Measurements from ENCODE around the gene CKAP5. TPM values are rescaled to one million over a fixed set of nuclear protein-coding genes. Genes with fewer than 3 reads are reported as not detected.

CKAP5 gene
- total RNA-seq, 2 donors from 2014 or later = 34.7 to 37.1 TPM

- no peak for TF ChIP-seq CTCF (IDR thresholded peaks at IDR 0.05)
- Histone ChIP-seq H3K9me3 (no peaks in the 10 kb centered on the region), H3K27me3 (replicated peaks; ENCODE audit: insufficient read depth) (no peaks in the 10 kb centered on the region), H3K36me3 (peaks cover 54% of the 10 kb centered on the region), H3K27ac (no peak overlapping the region), H3K4me1 (ENCODE audit: control insufficient read depth in 1 of 2, low read depth in 2 of 2) (no peaks in the 10 kb centered on the region), H3K4me3 (no peak overlapping the region)
- no peak for ATAC-seq (ENCODE audit: insufficient number of reproducible peaks, low FRiP score, low read depth)
- DNase-seq (ENCODE audit: low spot score) = no peak
Measured at GRCh38 chr11:46761807-46762206, 84.3 kb downstream of the CKAP5 start.

DNA sequence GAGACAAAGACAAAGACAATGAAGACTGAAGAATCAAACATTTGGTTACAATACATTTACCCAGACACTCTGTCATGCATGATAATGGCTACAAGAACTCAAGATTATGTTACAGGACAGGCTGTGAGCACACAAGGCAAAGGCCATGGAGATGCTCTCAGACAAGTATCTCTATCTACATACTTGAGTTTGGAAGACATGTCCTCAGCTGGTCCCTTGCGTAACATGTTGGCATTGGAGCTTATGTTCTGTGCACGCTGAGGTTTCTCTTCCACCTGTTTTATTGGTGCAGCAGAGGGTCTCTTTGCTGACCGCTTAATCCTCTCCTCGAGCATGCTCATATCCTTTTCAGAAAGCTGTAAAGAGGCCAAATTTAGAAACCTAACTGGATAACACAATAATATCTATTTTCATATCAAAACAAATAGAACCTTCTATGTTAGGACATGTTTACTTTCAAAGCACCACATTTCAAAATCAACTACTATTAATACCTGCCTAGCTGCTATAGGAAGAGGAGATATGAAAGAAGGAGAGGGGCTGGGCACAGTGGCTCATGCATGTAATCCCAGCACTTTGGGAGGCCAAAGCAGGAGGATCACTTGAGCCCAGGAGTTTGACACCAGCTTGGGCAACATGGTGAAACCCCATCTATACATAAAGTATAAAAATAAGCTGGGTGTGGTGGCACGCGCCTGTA, 85.5 kb downstream of the CKAP5 start:
- DNase-seq (ENCODE audit: low spot score) (no peak), ATAC-seq (ENCODE audit: insufficient number of reproducible peaks, low FRiP score, low read depth) (no peak)
- no peak for TF ChIP-seq CTCF (IDR thresholded peaks at IDR 0.05)
- Histone ChIP-seq H3K4me1 (ENCODE audit: control insufficient read depth in 1 of 2, low read depth in 2 of 2) (no peaks in the 10 kb centered on the region), H3K36me3 (peaks cover 53% of the 10 kb centered on the region), H3K27ac (no peak overlapping the region), H3K4me3 (no peak overlapping the region), H3K9me3 (no peaks in the 10 kb centered on the region), H3K27me3 (replicated peaks; ENCODE audit: insufficient read depth) (no peaks in the 10 kb centered on the region)

GRCh38 chr11:46759196-46759595, 86.9 kb downstream of the CKAP5 start:
- Histone ChIP-seq H3K27me3 (replicated peaks; ENCODE audit: insufficient read depth) (no peaks in the 10 kb centered on the region), H3K27ac (no peak overlapping the region), H3K36me3 (peaks cover 58% of the 10 kb centered on the region), H3K4me1 (ENCODE audit: control insufficient read depth in 1 of 2, low read depth in 2 of 2) (no peaks in the 10 kb centered on the region), H3K9me3 (no peaks in the 10 kb centered on the region), H3K4me3 (no peak overlapping the region)
- ATAC-seq (ENCODE audit: insufficient number of reproducible peaks, low FRiP score, low read depth) (no peak), DNase-seq (ENCODE audit: low spot score) (no peak)
- TF ChIP-seq CTCF (IDR thresholded peaks at IDR 0.05) = no peak

- no peak overlapping the region for H3K27ac ChIP-seq
- no peak for ATAC-seq (ENCODE audit: insufficient number of reproducible peaks, low FRiP score, low read depth)
- TF ChIP-seq CTCF (IDR thresholded peaks at IDR 0.05) = no peak
- H3K27me3 ChIP-seq (replicated peaks; ENCODE audit: insufficient read depth) = no peaks in the 10 kb centered on the region
- H3K9me3 ChIP-seq = no peaks in the 10 kb centered on the region
- H3K36me3 ChIP-seq = peaks cover 57% of the 10 kb centered on the region
- no peak overlapping the region for H3K4me3 ChIP-seq
- no peaks in the 10 kb centered on the region for H3K4me1 ChIP-seq (ENCODE audit: control insufficient read depth in 1 of 2, low read depth in 2 of 2)
- no peak for DNase-seq (ENCODE audit: low spot score)
Measured at GRCh38 chr11:46755962-46756361, 90.1 kb downstream of the CKAP5 start.

- DNase-seq (ENCODE audit: low spot score) = no peak
- Histone ChIP-seq H3K27me3 (replicated peaks; ENCODE audit: insufficient read depth) (no peaks in the 10 kb centered on the region), H3K4me3 (no peak overlapping the region), H3K36me3 (peaks cover 67% of the 10 kb centered on the region), H3K4me1 (ENCODE audit: control insufficient read depth in 1 of 2, low read depth in 2 of 2) (no peaks in the 10 kb centered on the region), H3K27ac (no peak overlapping the region), H3K9me3 (no peaks in the 10 kb centered on the region)
- TF ChIP-seq CTCF (IDR thresholded peaks at IDR 0.05) = no peak
- no peak for ATAC-seq (ENCODE audit: insufficient number of reproducible peaks, low FRiP score, low read depth)
Measured at GRCh38 chr11:46747150-46747549, 98.9 kb downstream of the CKAP5 start.
